KMS-11 (cell line): ENCODE measurements around the gene HCFC1.

Source experiments
- H2AFZ ChIP-seq: fragments of 200-600 bp; sonication (generic); 2 replicates; pipeline ENCODE4 v1.6.1; 2016; ENCODE audit warnings: antibody characterized with exemption, mixed run types, low read depth
- H3K27ac ChIP-seq: fragments of 200-600 bp; sonication (generic); 2 replicates; pipeline ENCODE4 v1.6.1; 2016; ENCODE audit warnings: mild to moderate bottlenecking, mixed run types
- H3K27me3 ChIP-seq: fragments of 200-600 bp; sonication (generic); 2 replicates; pipeline ENCODE4 v1.6.1; 2017; ENCODE audit warnings: mild to moderate bottlenecking, low read depth, mixed run types, moderate library complexity; ENCODE audit not compliant: insufficient read depth
- H3K36me3 ChIP-seq: fragments of 200-600 bp; sonication (generic); 2 replicates; pipeline ENCODE4 v1.6.1; 2017; ENCODE audit warnings: mild to moderate bottlenecking, mixed run types; ENCODE audit not compliant: insufficient read depth
- H3K4me1 ChIP-seq: fragments of 200-600 bp; sonication (generic); 2 replicates; pipeline ENCODE4 v1.6.1; 2016; ENCODE audit warnings: mild to moderate bottlenecking, low read depth, mixed run types; ENCODE audit not compliant: poor library complexity, severe bottlenecking
- H3K4me2 ChIP-seq: fragments of 200-600 bp; sonication (generic); 2 replicates; pipeline ENCODE4 v1.7.0; 2016; ENCODE audit warnings: mild to moderate bottlenecking, mixed run types
- H3K4me3 ChIP-seq: fragments of 200-600 bp; sonication (generic); IDR thresholded peaks from 2 replicates; pipeline ENCODE4 v1.6.1; 2017; ENCODE audit warnings: low read depth, low read length, mixed read lengths; ENCODE audit not compliant: insufficient read depth
- H3K79me2 ChIP-seq: fragments of 200-600 bp; sonication (generic); 2 replicates; pipeline ENCODE4 v1.6.1; 2016; ENCODE audit warnings: low read depth, mixed run types; ENCODE audit not compliant: insufficient read depth
- H3K9ac ChIP-seq: fragments of 200-600 bp; sonication (generic); 2 replicates; pipeline ENCODE4 v1.6.1; 2016; ENCODE audit warnings: mild to moderate bottlenecking, mixed run types
- H4K20me1 ChIP-seq: fragments of 200-600 bp; sonication (generic); 2 replicates; pipeline ENCODE4 v1.6.1; 2016; ENCODE audit warnings: mild to moderate bottlenecking, mixed run types; ENCODE audit not compliant: insufficient read depth
- CTCF ChIP-seq: fragments of 200-600 bp; sonication (generic); conservative IDR thresholded peaks from 2 replicates; pipeline ENCODE4 v1.6.1; 2017; ENCODE audit warnings: low read depth, mild to moderate bottlenecking, antibody characterized with exemption, low read length, moderate library complexity, mixed read lengths

The HCFC1 gene

GRCh38 chrX:153901753-153902140, 69.9 kb downstream of the HCFC1 start:
- H3K27me3 ChIP-seq = no peaks in the 10 kb centered on the region
- peaks cover 35% of the 10 kb centered on the region for H3K4me1 ChIP-seq
- H3K36me3 ChIP-seq = no peaks in the 10 kb centered on the region
- H2AFZ ChIP-seq = no peak overlapping the region
- no peak overlapping the region for H3K27ac ChIP-seq
- H3K9ac ChIP-seq = no peak overlapping the region
- no peak for TF ChIP-seq CTCF
- H4K20me1 ChIP-seq = no peaks in the 10 kb centered on the region
- H3K4me2 ChIP-seq = no peak overlapping the region
- H3K79me2 ChIP-seq = no peaks in the 10 kb centered on the region
- H3K4me3 ChIP-seq = no peak overlapping the region

- TF ChIP-seq CTCF = no peak
- Histone ChIP-seq H3K4me3 (no peak overlapping the region), H3K27ac (peak overlapping the region; percentile 48), H3K4me1 (peaks cover 35% of the 10 kb centered on the region), H3K9ac (no peak overlapping the region), H3K36me3 (no peaks in the 10 kb centered on the region), H3K4me2 (peak overlapping the region; percentile 82), H4K20me1 (no peaks in the 10 kb centered on the region), H3K27me3 (no peaks in the 10 kb centered on the region), H3K79me2 (no peaks in the 10 kb centered on the region), H2AFZ (no peak overlapping the region)
Measured at GRCh38 chrX:153900831-153901752, 70.5 kb downstream of the HCFC1 start.

GRCh38 chrX:153897899-153898298, 73.7 kb downstream of the HCFC1 start:
- no peaks in the 10 kb centered on the region for H4K20me1 ChIP-seq
- H3K4me2 ChIP-seq = no peak overlapping the region
- no peaks in the 10 kb centered on the region for H3K36me3 ChIP-seq
- no peak overlapping the region for H3K9ac ChIP-seq
- H3K79me2 ChIP-seq = no peaks in the 10 kb centered on the region
- no peak for TF ChIP-seq CTCF
- peaks cover 25% of the 10 kb centered on the region for H3K4me1 ChIP-seq
- H3K27ac ChIP-seq = no peak overlapping the region
- no peak overlapping the region for H3K4me3 ChIP-seq
- no peak overlapping the region for H2AFZ ChIP-seq
- H3K27me3 ChIP-seq = 0 out of 2 replicates have a peak, but pooled peaks cover 2% of the 10 kb centered on the region
